K562 (cell line): ENCODE data around the gene ITSN1. TPM values are rescaled to one million over a fixed set of nuclear protein-coding genes. Genes with fewer than 3 reads are reported as not detected.

Experiments
- ATF7 ChIP-seq: fragments of 450-650 bp; IDR thresholded peaks from 2 replicates; pipeline ENCODE4 v1.7.1; 2014; ENCODE audit warnings: mild to moderate bottlenecking, moderate library complexity
- CREB1 ChIP-seq, 2 experiments: sonication (generic) in 1 of 2; formaldehyde crosslinking in 1 of 2; IDR thresholded peaks; 2 replicates each; pipeline versions ENCODE4 v1.6.1 to v1.8.0; 2012 to 2022; ENCODE audit warnings: inconsistent platforms in 1 of 2, mild to moderate bottlenecking in 1 of 2, missing genetic modification reagents in 1 of 2, moderate library complexity in 1 of 2
- CREB3L1 ChIP-seq: fragments of 450-650 bp; IDR thresholded peaks from 2 replicates; pipeline ENCODE4 v1.6.1; 2014; ENCODE audit warnings: low read depth, mild to moderate bottlenecking, moderate library complexity, borderline replicate concordance
- CTCFL ChIP-seq: IDR thresholded peaks from 2 replicates; pipeline ENCODE4 v1.6.1; 2011; ENCODE audit warnings: borderline replicate concordance, low read depth, mild to moderate bottlenecking, moderate library complexity, low read length; ENCODE audit not compliant: insufficient read depth, poor library complexity, severe bottlenecking
- ELK1 ChIP-seq: sonication (generic); formaldehyde crosslinking; IDR thresholded peaks from 2 replicates; pipeline ENCODE4 v1.8.1; 2022; ENCODE audit warnings: missing genetic modification reagents
- FOS ChIP-seq: IDR thresholded peaks from 3 replicates; pipeline ENCODE4 v1.6.1; 2011; ENCODE audit not compliant: insufficient read length; ENCODE audit errors: extremely low read depth
- FOXP1 ChIP-seq: sonication (generic); formaldehyde crosslinking; IDR thresholded peaks from 2 replicates; pipeline ENCODE4 v1.8.0; 2022; ENCODE audit warnings: mild to moderate bottlenecking, missing genetic modification reagents
- NR1H2 ChIP-seq: sonication (generic); formaldehyde crosslinking; IDR thresholded peaks from 2 replicates; pipeline ENCODE4 v1.4.0; 2020; ENCODE audit warnings: mild to moderate bottlenecking, missing genetic modification reagents
- NR2C2 ChIP-seq, 2 experiments: fragments of 200-800 bp in 1 of 2; sonication (Bioruptor generic) in 1 of 2; sonication (generic) in 1 of 2; formaldehyde crosslinking in 1 of 2; IDR thresholded peaks; 2 replicates each; pipeline versions ENCODE4 v1.6.1 to v1.8.0; 2016 to 2022; ENCODE audit warnings: mild to moderate bottlenecking in 1 of 2, missing compliant biosample characterization in 1 of 2, missing genetic modification characterization in 1 of 2, missing genetic modification reagents in 1 of 2
- POLR2G ChIP-seq: fragments of 200-400 bp; formaldehyde crosslinking; IDR thresholded peaks from 2 replicates; pipeline ENCODE4 v1.6.1; 2017; ENCODE audit warnings: low read depth, mild to moderate bottlenecking, antibody characterized with exemption, low read length, moderate library complexity
- SFPQ ChIP-seq: fragments of 200-400 bp; formaldehyde crosslinking; IDR thresholded peaks from 2 replicates; pipeline ENCODE4 v1.6.1; 2017; ENCODE audit warnings: mild to moderate bottlenecking, low read depth, low read length, moderate library complexity
- SMAD1 ChIP-seq: fragments of 150-350 bp; IDR thresholded peaks from 2 replicates; pipeline ENCODE4 v1.6.1; 2014; ENCODE audit warnings: low read length, low read depth; ENCODE audit not compliant: partially characterized antibody
- SMARCE1 ChIP-seq: fragments of 450-650 bp; IDR thresholded peaks from 2 replicates; pipeline ENCODE4 v1.7.1; 2016; ENCODE audit warnings: mild to moderate bottlenecking
- THRB ChIP-seq: fragments of 450-650 bp; formaldehyde crosslinking; conservative IDR thresholded peaks from 2 replicates; pipeline ENCODE4 v1.4.0; 2022; ENCODE audit warnings: mild to moderate bottlenecking, missing genetic modification characterization
- ZFPM2 ChIP-seq: fragments of 250-450 bp; sonication (Bioruptor Pico); IDR thresholded peaks from 2 replicates; pipeline ENCODE4 v1.5.1; 2022; ENCODE audit warnings: mild to moderate bottlenecking
- ZNF224 ChIP-seq: sonication (generic); formaldehyde crosslinking; IDR thresholded peaks from 2 replicates; pipeline ENCODE4 v1.8.0; 2022; ENCODE audit warnings: mild to moderate bottlenecking, missing genetic modification reagents
- ZNF696 ChIP-seq: fragments of 250-450 bp; sonication (Bioruptor Pico); conservative IDR thresholded peaks from 2 replicates; pipeline ENCODE4 v1.4.0; 2020; ENCODE audit warnings: mild to moderate bottlenecking, moderate library complexity
- polyA plus RNA-seq, 8 experiments: library from polyadenylated mRNA; depleted of rRNA in 4 of 8; stranded (reverse) in 5 of 8; unstranded in 3 of 8; fragments of >200 nt; fragmentation: Nextera tagmentation in 2 of 8; fragmentation: Illumina TruSeq in 1 of 8; extraction: Ambion mirVana in 2 of 8; extraction: Trizol in 1 of 8; gene quantifications; 2 replicates each; pipeline versions ENCODE4 v1.2.1 to v1.2.3, GENCODE V29; 2011 to 2014; ENCODE audit warnings: inconsistent platforms in 1 of 8, missing spikeins in 1 of 8
- total RNA-seq, 7 experiments: library from RNA; depleted of rRNA in 6 of 7; stranded (reverse); fragments of >200 nt in 6 of 7; fragmentation: Illumina TruSeq in 2 of 7; extraction: Trizol in 2 of 7; gene quantifications; 2 replicates each; pipeline versions ENCODE4 v1.2.1 to v1.2.3, GENCODE V29; 2011 to 2021; ENCODE audit warnings: low replicate concordance in 1 of 7

ITSN1 gene
- total and polyA plus RNA-seq, 9 of the 15 experiments (the other 6 are each of a cell fraction or from before 2014, with no cell fraction given), result 1.1 to 12.6 (median 4.8) TPM

GRCh38 chr21:33761441-33762036 is 119.2 kb downstream of the ITSN1 start (continued):
- TF ChIP-seq CREB1 (IDR thresholded peaks at IDR 0.05), result peak; percentile 48; the same call in 1 of the 2 replicates
- no peak for TF ChIP-seq CREB1 (CRISPR knock-in tag; IDR thresholded peaks at IDR 0.05)
- no peak for TF ChIP-seq ELK1 (CRISPR knock-in tag)
- no peak for TF ChIP-seq NR2C2 (CRISPR knock-in tag; IDR thresholded peaks at IDR 0.05)
- 0 out of 2 replicates have a peak, but pooled peaks have one; percentile 16 for TF ChIP-seq NR2C2 (tag; IDR thresholded peaks at IDR 0.05)
- TF ChIP-seq SMAD1, result no peak
- no peak for TF ChIP-seq FOS
- TF ChIP-seq ZNF224 (CRISPR knock-in tag), result no peak
- TF ChIP-seq ATF7, result peak; percentile 95
- no peak for TF ChIP-seq SFPQ
- TF ChIP-seq ZNF696 (CRISPR knock-in tag), result no peak
- no peak for TF ChIP-seq POLR2G
- TF ChIP-seq CTCFL, result no peak
- no peak for TF ChIP-seq FOXP1 (CRISPR knock-in tag)
- peak; percentile 81 for TF ChIP-seq SMARCE1
- TF ChIP-seq ZFPM2 (CRISPR knock-in tag), result no peak
- TF ChIP-seq NR1H2 (CRISPR knock-in tag), result no peak
- no peak for TF ChIP-seq THRB (CRISPR knock-in tag)
- no peak for TF ChIP-seq CREB3L1
